ENCODE results near the gene STEAP3. TPM values are rescaled to one million over a fixed set of nuclear protein-coding genes. Genes with fewer than 3 reads are reported as not detected.

Gene STEAP3, protein sequence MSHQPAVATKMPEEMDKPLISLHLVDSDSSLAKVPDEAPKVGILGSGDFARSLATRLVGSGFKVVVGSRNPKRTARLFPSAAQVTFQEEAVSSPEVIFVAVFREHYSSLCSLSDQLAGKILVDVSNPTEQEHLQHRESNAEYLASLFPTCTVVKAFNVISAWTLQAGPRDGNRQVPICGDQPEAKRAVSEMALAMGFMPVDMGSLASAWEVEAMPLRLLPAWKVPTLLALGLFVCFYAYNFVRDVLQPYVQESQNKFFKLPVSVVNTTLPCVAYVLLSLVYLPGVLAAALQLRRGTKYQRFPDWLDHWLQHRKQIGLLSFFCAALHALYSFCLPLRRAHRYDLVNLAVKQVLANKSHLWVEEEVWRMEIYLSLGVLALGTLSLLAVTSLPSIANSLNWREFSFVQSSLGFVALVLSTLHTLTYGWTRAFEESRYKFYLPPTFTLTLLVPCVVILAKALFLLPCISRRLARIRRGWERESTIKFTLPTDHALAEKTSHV
- 0.89 to 0.94 TPM (median 0.93 TPM) in 3 replicates for total RNA-seq

DNA sequence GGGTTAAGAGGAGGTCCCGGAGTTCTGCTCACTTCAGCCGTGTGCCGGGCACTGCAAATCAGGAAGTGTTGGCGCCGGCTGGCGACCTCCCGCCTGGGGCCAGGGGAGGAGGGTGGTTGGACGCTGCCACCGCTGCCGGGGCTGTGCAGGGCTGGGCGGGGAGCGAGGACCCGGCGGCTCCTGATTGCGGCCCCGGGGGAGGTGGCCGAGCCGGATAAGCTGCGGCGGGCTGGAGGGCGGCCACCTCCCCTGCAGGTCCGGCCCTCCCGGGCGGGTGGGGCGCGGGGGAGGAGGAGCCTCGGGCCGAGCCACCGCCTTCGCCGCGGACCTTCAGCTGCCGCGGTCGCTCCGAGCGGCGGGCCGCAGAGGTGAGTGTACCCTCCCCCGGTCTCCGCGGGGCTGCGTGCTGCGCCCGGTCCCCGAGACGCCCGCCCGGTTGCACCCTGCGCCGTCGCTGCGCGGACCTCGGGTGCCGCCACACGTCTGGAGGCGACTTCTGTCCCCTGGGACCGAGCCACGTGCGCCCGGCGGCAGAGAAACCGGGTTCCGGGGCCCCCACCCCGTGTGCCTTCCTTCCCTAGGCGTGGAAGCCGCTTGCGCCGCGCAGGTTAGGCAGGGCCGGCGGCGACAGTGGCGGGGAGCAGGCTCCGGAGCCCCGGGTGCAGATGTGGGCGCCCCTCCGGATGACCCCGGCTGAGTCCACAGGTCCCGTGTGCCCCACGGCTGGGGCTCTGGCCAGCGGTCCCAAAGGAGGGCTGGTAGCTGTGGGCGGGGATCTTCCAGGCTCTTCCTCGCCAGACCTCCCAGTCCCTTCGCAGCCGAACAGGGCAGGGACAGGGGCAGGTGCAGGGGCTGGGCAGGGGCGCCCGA, at the start of gene STEAP3:
Gene STEAP3 (plus strand): TSS at position 314 of the 870 bp plus-strand sequence. CDS start 7,179 bp downstream, outside the sequence.
- Mint-ChIP-seq H3K27ac (no peak within 1 kb of the TSS), H3K9me3 (no peaks in the 10 kb centered on the region), H3K36me3 (no peaks in the 10 kb centered on the region), H3K4me1 (peaks cover 6% of the 10 kb centered on the region), H3K4me3 (peak within 1 kb of the TSS; percentile 51), H3K27me3 (ENCODE audit: low read depth) (peaks cover 46% of the 10 kb centered on the region)
- TF ChIP-seq, protein P1, sequence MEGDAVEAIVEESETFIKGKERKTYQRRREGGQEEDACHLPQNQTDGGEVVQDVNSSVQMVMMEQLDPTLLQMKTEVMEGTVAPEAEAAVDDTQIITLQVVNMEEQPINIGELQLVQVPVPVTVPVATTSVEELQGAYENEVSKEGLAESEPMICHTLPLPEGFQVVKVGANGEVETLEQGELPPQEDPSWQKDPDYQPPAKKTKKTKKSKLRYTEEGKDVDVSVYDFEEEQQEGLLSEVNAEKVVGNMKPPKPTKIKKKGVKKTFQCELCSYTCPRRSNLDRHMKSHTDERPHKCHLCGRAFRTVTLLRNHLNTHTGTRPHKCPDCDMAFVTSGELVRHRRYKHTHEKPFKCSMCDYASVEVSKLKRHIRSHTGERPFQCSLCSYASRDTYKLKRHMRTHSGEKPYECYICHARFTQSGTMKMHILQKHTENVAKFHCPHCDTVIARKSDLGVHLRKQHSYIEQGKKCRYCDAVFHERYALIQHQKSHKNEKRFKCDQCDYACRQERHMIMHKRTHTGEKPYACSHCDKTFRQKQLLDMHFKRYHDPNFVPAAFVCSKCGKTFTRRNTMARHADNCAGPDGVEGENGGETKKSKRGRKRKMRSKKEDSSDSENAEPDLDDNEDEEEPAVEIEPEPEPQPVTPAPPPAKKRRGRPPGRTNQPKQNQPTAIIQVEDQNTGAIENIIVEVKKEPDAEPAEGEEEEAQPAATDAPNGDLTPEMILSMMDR (IDR thresholded peaks at IDR 0.05; ENCODE audit: unreplicated experiment), result no peak
- DNase-seq (ENCODE audit: low spot score in 2 of 2, unreplicated experiment in 2 of 2), result peak in 1 of 2 experiments; percentile 51

DNA sequence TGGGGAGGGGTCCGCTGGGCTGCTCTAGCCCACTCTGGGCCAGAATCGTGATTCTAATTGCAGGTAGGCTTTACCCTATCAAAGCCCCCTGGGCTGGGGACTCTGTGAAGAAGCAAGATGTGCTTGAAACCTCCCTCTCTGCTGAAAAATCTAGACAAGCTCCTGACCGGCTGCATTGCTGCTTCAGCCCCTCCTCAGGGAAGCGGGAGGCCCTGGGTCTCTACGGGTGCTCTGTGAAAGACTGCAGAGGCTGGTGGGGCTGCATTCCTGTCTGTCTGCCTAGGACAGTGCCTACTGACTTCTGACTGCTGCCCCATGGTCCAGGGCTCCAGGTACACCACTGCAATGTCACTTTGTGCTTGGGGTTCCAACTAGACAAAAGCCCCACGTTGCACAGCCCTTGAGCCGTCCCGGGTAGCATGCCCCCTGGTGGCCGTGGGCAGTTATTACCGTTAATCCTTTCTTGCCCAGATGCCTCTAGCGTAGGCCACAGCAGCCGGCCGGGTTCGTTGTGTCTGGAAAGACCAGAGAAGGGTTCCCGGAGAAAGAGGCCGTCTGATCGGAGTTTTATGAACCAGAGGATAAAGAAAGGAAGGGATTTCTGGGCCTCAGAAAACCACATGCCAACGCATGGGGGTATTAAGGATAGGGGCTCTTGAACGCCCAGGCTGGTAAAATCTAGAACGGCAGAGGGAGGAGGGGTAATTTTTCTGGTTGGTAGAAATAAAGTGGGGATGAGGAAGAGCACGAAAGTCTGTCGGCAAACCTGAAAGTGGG, 49.2 kb upstream of the STEAP3 start:
- H3K27ac Mint-ChIP-seq, result no peak overlapping the region
- no peaks in the 10 kb centered on the region for H3K36me3 Mint-ChIP-seq
- no peak overlapping the region for H3K4me3 Mint-ChIP-seq
- H3K4me1 Mint-ChIP-seq, result no peaks in the 10 kb centered on the region
- TF ChIP-seq, protein P1 (IDR thresholded peaks at IDR 0.05; ENCODE audit: unreplicated experiment), result peak; percentile 91
- DNase-seq (ENCODE audit: low spot score in 2 of 2, unreplicated experiment in 2 of 2), result peak in 1 of 2 experiments; percentile 71
- H3K27me3 Mint-ChIP-seq (ENCODE audit: low read depth), result peaks cover 19% of the 10 kb centered on the region
- no peaks in the 10 kb centered on the region for H3K9me3 Mint-ChIP-seq

DNA sequence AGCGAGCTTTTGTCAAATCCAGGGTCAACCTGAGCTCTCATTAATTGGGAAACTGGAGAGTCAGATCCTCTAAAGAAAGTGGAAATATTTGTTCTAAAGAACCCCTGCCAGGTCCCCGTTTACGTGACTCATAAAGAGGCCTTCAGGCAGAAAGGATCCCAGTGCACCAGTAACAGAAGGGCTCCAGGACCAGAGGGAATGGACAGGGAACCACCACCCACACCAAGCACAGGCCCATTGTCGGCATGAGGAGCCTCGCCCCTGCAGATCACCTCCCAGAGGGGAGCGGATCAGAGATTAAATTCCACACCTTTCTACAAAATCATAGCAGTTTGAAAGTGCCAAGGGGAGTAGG, 48.7 kb upstream of the STEAP3 start:
- H3K4me3 Mint-ChIP-seq, result no peak overlapping the region
- DNase-seq (ENCODE audit: low spot score in 2 of 2, unreplicated experiment in 2 of 2), result no peak
- H3K27me3 Mint-ChIP-seq (ENCODE audit: low read depth), result peaks cover 14% of the 10 kb centered on the region
- no peaks in the 10 kb centered on the region for H3K4me1 Mint-ChIP-seq
- H3K27ac Mint-ChIP-seq, result no peak overlapping the region
- H3K9me3 Mint-ChIP-seq, result no peaks in the 10 kb centered on the region
- no peaks in the 10 kb centered on the region for H3K36me3 Mint-ChIP-seq
- TF ChIP-seq, protein P1 (IDR thresholded peaks at IDR 0.05; ENCODE audit: unreplicated experiment), result no peak

DNA sequence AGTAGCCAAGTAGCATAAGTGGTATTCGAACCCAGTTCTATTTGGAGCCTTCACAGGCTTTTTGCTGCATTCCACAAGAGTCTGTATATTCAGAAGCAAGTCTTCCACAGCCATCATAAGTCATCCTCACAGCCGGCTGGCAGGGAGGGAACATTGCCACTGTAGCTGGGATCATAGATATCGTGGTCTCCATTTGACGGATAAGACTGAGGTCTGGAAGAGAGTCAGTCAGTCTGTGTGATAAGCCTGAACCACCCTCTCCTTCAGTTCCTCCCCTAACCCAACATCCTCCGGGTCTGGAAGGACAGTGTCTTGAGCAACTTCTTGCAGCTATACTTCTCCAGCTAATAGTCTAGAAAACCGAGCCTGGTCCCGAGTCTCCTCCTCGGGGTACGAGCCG, 48.1 kb upstream of the STEAP3 start:
- Mint-ChIP-seq H3K36me3 (no peaks in the 10 kb centered on the region), H3K4me3 (no peak overlapping the region), H3K27me3 (ENCODE audit: low read depth) (peaks cover 12% of the 10 kb centered on the region), H3K9me3 (no peaks in the 10 kb centered on the region), H3K27ac (no peak overlapping the region), H3K4me1 (no peaks in the 10 kb centered on the region)
- TF ChIP-seq, protein P1 (IDR thresholded peaks at IDR 0.05; ENCODE audit: unreplicated experiment), result no peak
- no peak for DNase-seq (ENCODE audit: low spot score in 2 of 2, unreplicated experiment in 2 of 2)

DNA sequence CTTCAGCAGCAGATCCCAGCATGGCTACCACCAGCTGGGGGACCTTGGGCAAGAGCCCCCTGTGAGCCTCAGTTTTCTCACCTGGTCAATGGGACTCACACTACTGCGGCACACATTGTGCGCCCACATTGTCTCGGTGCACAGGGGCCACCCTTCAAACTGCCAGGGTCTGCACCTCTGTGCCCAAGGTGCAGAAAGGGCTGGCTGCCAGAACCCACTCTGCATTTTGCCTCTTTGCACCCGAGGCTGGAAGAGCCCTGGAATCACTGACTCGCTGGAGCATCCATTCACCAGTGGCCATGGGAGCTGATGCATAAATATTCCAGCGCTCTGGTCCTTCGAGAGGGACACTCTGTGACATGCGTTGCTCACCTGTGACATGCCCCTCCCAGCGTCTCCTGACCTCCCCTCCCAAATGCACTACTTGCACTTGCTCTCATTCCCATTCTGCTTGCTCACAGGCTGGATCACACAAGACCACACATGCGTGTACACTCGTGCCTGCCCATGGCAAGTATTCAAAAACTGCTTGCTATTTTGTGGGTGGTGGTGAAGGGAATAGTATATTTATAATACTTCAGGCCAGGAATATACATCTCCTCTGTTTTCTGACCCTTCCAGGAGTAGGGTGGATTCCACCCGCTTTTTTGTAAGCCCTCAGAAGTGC, 46.3 kb upstream of the STEAP3 start:
- Mint-ChIP-seq H3K27ac (no peak overlapping the region), H3K4me3 (no peak overlapping the region), H3K9me3 (no peaks in the 10 kb centered on the region), H3K27me3 (ENCODE audit: low read depth) (peaks cover 10% of the 10 kb centered on the region), H3K4me1 (no peaks in the 10 kb centered on the region), H3K36me3 (no peaks in the 10 kb centered on the region)
- TF ChIP-seq, protein P1 (IDR thresholded peaks at IDR 0.05; ENCODE audit: unreplicated experiment), result no peak
- no peak for DNase-seq (ENCODE audit: low spot score in 2 of 2, unreplicated experiment in 2 of 2)

Data from mesothelial cell of epicardium (in vitro differentiated cells).